ENCODE measurements around the gene PLA2G3. TPM values are rescaled to one million over a fixed set of nuclear protein-coding genes. Genes with fewer than 3 reads are reported as not detected.

The PLA2G3 gene
- total and polyA plus RNA-seq, 12 donors = 0.01 TPM; not detected in 11

DNA sequence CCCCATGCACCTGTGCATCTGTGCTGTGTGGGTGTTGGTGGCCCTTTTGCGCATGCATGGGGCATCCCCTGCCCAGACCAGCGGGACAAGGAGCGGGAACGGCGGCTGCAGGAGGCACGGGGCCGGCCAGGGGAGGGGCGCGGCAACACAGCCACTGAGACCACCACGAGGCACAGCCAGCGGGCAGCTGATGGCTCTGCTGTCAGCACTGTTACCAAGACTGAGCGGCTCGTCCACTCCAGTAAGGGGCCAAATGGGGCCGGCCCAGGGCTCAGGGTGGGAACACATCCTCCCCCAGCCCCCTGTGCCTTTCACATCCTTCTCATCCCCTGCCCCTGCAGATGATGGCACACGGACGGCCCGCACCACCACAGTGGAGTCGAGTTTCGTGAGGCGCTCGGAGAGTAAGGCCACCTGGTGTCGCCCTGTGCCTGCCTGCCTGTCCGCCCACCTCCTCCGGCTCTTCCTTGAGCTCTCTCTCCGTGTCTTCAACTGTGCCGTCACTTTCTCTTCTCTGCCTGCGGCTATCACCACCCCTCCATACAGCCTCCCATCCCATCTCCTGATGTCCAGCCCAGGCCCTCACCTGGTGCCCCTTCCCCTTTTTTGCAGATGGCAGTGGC lies 43.5 kb downstream of the PLA2G3 start:
- intact Hi-C loops (cut with DNase I) = loop anchor here in 3 of 10 donors (10.0 kb wide), 2 partner anchors 48 to 118 kb away; partner anchors contain the start of genes PLA2G3 (in 2 of the 3) and LIMK2 (in 1 of the 3)
- Histone ChIP-seq H3K4me1 (peaks cover 0 to 79% (median 27%) of the 10 kb centered on the region in 9 donors), H3K27ac (peak overlapping the region in 2 of 10 donors; percentile 41 to 45), H3K9me3 (no peaks in the 10 kb centered on the region), H3K4me3 (no peak overlapping the region), H3K36me3 (peaks cover 0 to 100% (median 95%) of the 10 kb centered on the region in 9 donors), H3K27me3 (no peaks in the 10 kb centered on the region)
- no peak for DNase-seq
- WGBS, 2 donors = 86 to 90% methylated on average over 26 to 27 of the region's 27 CpGs
- ATAC-seq = no peak
- TF ChIP-seq, protein P1, sequence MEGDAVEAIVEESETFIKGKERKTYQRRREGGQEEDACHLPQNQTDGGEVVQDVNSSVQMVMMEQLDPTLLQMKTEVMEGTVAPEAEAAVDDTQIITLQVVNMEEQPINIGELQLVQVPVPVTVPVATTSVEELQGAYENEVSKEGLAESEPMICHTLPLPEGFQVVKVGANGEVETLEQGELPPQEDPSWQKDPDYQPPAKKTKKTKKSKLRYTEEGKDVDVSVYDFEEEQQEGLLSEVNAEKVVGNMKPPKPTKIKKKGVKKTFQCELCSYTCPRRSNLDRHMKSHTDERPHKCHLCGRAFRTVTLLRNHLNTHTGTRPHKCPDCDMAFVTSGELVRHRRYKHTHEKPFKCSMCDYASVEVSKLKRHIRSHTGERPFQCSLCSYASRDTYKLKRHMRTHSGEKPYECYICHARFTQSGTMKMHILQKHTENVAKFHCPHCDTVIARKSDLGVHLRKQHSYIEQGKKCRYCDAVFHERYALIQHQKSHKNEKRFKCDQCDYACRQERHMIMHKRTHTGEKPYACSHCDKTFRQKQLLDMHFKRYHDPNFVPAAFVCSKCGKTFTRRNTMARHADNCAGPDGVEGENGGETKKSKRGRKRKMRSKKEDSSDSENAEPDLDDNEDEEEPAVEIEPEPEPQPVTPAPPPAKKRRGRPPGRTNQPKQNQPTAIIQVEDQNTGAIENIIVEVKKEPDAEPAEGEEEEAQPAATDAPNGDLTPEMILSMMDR (IDR thresholded peaks at IDR 0.05) = no peak

DNA sequence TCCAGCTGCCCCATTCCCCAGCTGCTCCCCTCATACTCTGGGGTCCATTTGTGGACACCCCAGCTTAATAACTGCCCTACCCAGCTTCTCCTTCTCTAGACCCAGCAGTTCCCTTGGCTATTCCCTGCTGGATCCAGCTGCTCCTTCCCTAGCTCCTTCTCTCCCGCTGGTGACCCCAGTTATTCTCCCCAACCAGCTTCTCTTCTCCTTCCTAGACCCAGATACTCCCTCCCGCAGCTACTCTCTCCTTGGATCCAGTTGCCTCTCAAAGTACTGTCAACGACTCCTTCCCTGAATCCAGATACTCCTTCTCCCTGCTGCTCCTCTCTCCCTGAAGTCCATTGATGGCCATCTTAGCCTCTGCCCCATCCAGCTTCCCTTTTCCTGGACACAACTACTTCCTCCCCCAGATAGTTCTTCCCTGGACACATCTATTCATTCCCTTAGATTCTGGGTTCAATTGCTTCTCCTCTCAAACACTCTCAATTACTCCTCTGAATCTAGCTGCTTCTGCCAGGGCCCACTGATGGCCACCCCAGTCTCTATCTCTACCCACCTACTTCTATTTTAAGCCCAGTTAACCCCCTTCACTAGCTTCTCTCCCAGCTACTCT lies 44.6 kb downstream of the PLA2G3 start:
- WGBS, 2 donors = 85 to 98% methylated on average over 3 of the region's 3 CpGs

DNA sequence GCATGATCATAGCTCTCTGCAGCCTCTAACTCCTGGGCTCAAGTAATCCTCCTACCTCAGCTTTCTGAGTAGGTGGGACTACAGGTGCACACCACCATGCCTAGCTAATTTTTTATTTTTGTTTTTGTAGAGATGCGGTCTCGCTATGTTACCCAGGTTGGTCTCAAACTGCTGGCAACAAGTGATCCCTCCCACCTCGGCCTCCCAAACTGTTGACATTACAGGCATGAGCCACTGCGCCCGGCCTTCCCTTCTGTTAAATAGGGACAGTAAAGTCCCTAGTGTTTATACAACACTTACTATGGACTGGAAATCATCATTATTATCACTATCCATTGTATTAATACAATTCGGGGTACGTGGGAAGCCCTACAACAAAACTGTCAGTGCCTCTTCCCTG lies 45.6 kb downstream of the PLA2G3 start:
- peak overlapping the region in 7 of 10 donors; percentile 53 to 63 (median 60) for H3K4me3 ChIP-seq

More for the DNA sequence above, 44.6 kb downstream of the PLA2G3 start:
- no peak for ATAC-seq
- peak overlapping the region in 1 of 10 donors; percentile 30 for H3K27ac ChIP-seq
- H3K36me3 ChIP-seq = peaks cover 0 to 100% (median 93%) of the 10 kb centered on the region in 9 donors
- no peaks in the 10 kb centered on the region for H3K9me3 ChIP-seq
- intact Hi-C loops (cut with DNase I) = loop anchor here in 3 of 10 donors (10.0 kb wide), 2 partner anchors 49 to 119 kb away; partner anchors contain the start of genes PLA2G3 (in 2 of the 3) and LIMK2 (in 1 of the 3)
- TF ChIP-seq, protein P1 (IDR thresholded peaks at IDR 0.05) = no peak
- peaks cover 0 to 81% (median 27%) of the 10 kb centered on the region in 9 donors for H3K4me1 ChIP-seq
- no peaks in the 10 kb centered on the region for H3K27me3 ChIP-seq
- H3K4me3 ChIP-seq = no peak overlapping the region
- DNase-seq = no peak

More for the DNA sequence above, 45.6 kb downstream of the PLA2G3 start:
- H3K36me3 ChIP-seq = peaks cover 0 to 100% (median 93%) of the 10 kb centered on the region in 9 donors
- ATAC-seq (no peak), DNase-seq (no peak)
- no peaks in the 10 kb centered on the region for H3K27me3 ChIP-seq
- peak overlapping the region in 7 of 10 donors; percentile 43 to 97 (median 94) for H3K27ac ChIP-seq
- TF ChIP-seq, protein P1 (IDR thresholded peaks at IDR 0.05) = no peak
- H3K9me3 ChIP-seq = no peaks in the 10 kb centered on the region
- intact Hi-C loops (cut with DNase I) = loop anchor here in 4 of 10 donors (5.0 to 10.0 kb wide), 3 partner anchors 50 to 120 kb away; partner anchors contain the start of genes PLA2G3 (in 2 of the 4) and LIMK2 (in 1 of the 4)
- peaks cover 0 to 81% (median 27%) of the 10 kb centered on the region in 9 donors for H3K4me1 ChIP-seq
- 83 to 84% methylated on average over 7 of the region's 7 CpGs for WGBS, 2 donors
